K562 (cell line): ENCODE results near the gene THOC5. TPM values are rescaled to one million over a fixed set of nuclear protein-coding genes. Genes with fewer than 3 reads are reported as not detected.

Source experiments
- MEIS2 ChIP-seq: fragments of 450-650 bp; IDR thresholded peaks from 2 replicates; pipeline ENCODE4 v1.6.1; 2014; ENCODE audit warnings: mild to moderate bottlenecking; ENCODE audit not compliant: partially characterized antibody
- RNF2 ChIP-seq: sonication (generic); IDR thresholded peaks from 2 replicates; pipeline ENCODE4 v1.6.1; 2016
- TEAD4 ChIP-seq, 2 experiments: sonication (generic) in 1 of 2; formaldehyde crosslinking in 1 of 2; IDR thresholded peaks; 2 replicates each; pipeline versions ENCODE4 v1.6.1 to v1.8.0; 2012 to 2022; ENCODE audit warnings: borderline replicate concordance in 1 of 2, inconsistent platforms in 1 of 2, low read length in 1 of 2, mild to moderate bottlenecking in 1 of 2, missing genetic modification reagents in 1 of 2
- polyA plus RNA-seq, 8 experiments: library from polyadenylated mRNA; depleted of rRNA in 4 of 8; stranded (reverse) in 5 of 8; unstranded in 3 of 8; fragments of >200 nt; fragmentation: Nextera tagmentation in 2 of 8; fragmentation: Illumina TruSeq in 1 of 8; extraction: Ambion mirVana in 2 of 8; extraction: Trizol in 1 of 8; gene quantifications; 2 replicates each; pipeline versions ENCODE4 v1.2.1 to v1.2.3, GENCODE V29; 2011 to 2014; ENCODE audit warnings: inconsistent platforms in 1 of 8, missing spikeins in 1 of 8
- total RNA-seq, 7 experiments: library from RNA; depleted of rRNA in 6 of 7; stranded (reverse); fragments of >200 nt in 6 of 7; fragmentation: Illumina TruSeq in 2 of 7; extraction: Trizol in 2 of 7; gene quantifications; 2 replicates each; pipeline versions ENCODE4 v1.2.1 to v1.2.3, GENCODE V29; 2011 to 2021; ENCODE audit warnings: low replicate concordance in 1 of 7
- TF ChIP-seq, protein P1 (sequence below): fragments of 450-650 bp; IDR thresholded peaks from 2 replicates; pipeline ENCODE4 v1.6.1; 2016; ENCODE audit warnings: mild to moderate bottlenecking, moderate library complexity
- TF ChIP-seq, protein P2 (sequence below): sonication (generic); formaldehyde crosslinking; IDR thresholded peaks from 2 replicates; pipeline ENCODE4 v1.8.0; 2023; ENCODE audit warnings: mild to moderate bottlenecking, missing genetic modification reagents
- TF ChIP-seq, protein P3 (sequence below): sonication (generic); formaldehyde crosslinking; IDR thresholded peaks from 2 replicates; pipeline ENCODE4 v1.8.1; 2023; ENCODE audit warnings: mild to moderate bottlenecking, missing genetic modification reagents

The THOC5 gene
- total and polyA plus RNA-seq, 9 of the 15 experiments (the other 6 are each of a cell fraction or from before 2014, with no cell fraction given) = 45.3 to 96.5 (median 51.4) TPM

DNA sequence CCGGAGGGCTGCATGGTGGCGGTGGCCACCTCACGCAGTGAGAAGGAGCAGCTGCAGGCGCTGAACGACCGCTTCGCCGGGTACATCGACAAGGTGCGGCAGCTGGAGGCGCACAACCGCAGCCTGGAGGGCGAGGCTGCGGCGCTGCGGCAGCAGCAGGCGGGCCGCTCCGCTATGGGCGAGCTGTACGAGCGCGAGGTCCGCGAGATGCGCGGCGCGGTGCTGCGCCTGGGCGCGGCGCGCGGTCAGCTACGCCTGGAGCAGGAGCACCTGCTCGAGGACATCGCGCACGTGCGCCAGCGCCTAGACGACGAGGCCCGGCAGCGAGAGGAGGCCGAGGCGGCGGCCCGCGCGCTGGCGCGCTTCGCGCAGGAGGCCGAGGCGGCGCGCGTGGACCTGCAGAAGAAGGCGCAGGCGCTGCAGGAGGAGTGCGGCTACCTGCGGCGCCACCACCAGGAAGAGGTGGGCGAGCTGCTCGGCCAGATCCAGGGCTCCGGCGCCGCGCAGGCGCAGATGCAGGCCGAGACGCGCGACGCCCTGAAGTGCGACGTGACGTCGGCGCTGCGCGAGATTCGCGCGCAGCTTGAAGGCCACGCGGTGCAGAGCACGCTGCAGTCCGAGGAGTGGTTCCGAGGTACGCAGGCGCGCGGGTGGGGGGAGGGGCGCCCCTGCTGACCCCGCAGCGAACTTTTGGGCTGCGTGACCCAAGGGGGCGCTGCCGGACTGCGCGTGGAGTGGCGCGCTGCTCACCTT is 72.9 kb downstream of the THOC5 start (continued):
- TF ChIP-seq, protein P1, sequence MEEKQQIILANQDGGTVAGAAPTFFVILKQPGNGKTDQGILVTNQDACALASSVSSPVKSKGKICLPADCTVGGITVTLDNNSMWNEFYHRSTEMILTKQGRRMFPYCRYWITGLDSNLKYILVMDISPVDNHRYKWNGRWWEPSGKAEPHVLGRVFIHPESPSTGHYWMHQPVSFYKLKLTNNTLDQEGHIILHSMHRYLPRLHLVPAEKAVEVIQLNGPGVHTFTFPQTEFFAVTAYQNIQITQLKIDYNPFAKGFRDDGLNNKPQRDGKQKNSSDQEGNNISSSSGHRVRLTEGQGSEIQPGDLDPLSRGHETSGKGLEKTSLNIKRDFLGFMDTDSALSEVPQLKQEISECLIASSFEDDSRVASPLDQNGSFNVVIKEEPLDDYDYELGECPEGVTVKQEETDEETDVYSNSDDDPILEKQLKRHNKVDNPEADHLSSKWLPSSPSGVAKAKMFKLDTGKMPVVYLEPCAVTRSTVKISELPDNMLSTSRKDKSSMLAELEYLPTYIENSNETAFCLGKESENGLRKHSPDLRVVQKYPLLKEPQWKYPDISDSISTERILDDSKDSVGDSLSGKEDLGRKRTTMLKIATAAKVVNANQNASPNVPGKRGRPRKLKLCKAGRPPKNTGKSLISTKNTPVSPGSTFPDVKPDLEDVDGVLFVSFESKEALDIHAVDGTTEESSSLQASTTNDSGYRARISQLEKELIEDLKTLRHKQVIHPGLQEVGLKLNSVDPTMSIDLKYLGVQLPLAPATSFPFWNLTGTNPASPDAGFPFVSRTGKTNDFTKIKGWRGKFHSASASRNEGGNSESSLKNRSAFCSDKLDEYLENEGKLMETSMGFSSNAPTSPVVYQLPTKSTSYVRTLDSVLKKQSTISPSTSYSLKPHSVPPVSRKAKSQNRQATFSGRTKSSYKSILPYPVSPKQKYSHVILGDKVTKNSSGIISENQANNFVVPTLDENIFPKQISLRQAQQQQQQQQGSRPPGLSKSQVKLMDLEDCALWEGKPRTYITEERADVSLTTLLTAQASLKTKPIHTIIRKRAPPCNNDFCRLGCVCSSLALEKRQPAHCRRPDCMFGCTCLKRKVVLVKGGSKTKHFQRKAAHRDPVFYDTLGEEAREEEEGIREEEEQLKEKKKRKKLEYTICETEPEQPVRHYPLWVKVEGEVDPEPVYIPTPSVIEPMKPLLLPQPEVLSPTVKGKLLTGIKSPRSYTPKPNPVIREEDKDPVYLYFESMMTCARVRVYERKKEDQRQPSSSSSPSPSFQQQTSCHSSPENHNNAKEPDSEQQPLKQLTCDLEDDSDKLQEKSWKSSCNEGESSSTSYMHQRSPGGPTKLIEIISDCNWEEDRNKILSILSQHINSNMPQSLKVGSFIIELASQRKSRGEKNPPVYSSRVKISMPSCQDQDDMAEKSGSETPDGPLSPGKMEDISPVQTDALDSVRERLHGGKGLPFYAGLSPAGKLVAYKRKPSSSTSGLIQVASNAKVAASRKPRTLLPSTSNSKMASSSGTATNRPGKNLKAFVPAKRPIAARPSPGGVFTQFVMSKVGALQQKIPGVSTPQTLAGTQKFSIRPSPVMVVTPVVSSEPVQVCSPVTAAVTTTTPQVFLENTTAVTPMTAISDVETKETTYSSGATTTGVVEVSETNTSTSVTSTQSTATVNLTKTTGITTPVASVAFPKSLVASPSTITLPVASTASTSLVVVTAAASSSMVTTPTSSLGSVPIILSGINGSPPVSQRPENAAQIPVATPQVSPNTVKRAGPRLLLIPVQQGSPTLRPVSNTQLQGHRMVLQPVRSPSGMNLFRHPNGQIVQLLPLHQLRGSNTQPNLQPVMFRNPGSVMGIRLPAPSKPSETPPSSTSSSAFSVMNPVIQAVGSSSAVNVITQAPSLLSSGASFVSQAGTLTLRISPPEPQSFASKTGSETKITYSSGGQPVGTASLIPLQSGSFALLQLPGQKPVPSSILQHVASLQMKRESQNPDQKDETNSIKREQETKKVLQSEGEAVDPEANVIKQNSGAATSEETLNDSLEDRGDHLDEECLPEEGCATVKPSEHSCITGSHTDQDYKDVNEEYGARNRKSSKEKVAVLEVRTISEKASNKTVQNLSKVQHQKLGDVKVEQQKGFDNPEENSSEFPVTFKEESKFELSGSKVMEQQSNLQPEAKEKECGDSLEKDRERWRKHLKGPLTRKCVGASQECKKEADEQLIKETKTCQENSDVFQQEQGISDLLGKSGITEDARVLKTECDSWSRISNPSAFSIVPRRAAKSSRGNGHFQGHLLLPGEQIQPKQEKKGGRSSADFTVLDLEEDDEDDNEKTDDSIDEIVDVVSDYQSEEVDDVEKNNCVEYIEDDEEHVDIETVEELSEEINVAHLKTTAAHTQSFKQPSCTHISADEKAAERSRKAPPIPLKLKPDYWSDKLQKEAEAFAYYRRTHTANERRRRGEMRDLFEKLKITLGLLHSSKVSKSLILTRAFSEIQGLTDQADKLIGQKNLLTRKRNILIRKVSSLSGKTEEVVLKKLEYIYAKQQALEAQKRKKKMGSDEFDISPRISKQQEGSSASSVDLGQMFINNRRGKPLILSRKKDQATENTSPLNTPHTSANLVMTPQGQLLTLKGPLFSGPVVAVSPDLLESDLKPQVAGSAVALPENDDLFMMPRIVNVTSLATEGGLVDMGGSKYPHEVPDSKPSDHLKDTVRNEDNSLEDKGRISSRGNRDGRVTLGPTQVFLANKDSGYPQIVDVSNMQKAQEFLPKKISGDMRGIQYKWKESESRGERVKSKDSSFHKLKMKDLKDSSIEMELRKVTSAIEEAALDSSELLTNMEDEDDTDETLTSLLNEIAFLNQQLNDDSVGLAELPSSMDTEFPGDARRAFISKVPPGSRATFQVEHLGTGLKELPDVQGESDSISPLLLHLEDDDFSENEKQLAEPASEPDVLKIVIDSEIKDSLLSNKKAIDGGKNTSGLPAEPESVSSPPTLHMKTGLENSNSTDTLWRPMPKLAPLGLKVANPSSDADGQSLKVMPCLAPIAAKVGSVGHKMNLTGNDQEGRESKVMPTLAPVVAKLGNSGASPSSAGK = peak; percentile 83
- TF ChIP-seq TEAD4 (IDR thresholded peaks at IDR 0.05; ENCODE audit: low read length) (no peak), TEAD4 (CRISPR knock-in tag; IDR thresholded peaks at IDR 0.05; ENCODE audit: borderline replicate concordance) (peak; percentile 44; the same call in 1 of the 2 replicates), RNF2 (peak; percentile 77), MEIS2 (peak; percentile 79)
- TF ChIP-seq, protein P2, sequence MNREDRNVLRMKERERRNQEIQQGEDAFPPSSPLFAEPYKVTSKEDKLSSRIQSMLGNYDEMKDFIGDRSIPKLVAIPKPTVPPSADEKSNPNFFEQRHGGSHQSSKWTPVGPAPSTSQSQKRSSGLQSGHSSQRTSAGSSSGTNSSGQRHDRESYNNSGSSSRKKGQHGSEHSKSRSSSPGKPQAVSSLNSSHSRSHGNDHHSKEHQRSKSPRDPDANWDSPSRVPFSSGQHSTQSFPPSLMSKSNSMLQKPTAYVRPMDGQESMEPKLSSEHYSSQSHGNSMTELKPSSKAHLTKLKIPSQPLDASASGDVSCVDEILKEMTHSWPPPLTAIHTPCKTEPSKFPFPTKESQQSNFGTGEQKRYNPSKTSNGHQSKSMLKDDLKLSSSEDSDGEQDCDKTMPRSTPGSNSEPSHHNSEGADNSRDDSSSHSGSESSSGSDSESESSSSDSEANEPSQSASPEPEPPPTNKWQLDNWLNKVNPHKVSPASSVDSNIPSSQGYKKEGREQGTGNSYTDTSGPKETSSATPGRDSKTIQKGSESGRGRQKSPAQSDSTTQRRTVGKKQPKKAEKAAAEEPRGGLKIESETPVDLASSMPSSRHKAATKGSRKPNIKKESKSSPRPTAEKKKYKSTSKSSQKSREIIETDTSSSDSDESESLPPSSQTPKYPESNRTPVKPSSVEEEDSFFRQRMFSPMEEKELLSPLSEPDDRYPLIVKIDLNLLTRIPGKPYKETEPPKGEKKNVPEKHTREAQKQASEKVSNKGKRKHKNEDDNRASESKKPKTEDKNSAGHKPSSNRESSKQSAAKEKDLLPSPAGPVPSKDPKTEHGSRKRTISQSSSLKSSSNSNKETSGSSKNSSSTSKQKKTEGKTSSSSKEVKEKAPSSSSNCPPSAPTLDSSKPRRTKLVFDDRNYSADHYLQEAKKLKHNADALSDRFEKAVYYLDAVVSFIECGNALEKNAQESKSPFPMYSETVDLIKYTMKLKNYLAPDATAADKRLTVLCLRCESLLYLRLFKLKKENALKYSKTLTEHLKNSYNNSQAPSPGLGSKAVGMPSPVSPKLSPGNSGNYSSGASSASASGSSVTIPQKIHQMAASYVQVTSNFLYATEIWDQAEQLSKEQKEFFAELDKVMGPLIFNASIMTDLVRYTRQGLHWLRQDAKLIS (CRISPR knock-in tag) = peak; percentile 82; the same call in 1 of the 2 replicates
- TF ChIP-seq, protein P3, sequence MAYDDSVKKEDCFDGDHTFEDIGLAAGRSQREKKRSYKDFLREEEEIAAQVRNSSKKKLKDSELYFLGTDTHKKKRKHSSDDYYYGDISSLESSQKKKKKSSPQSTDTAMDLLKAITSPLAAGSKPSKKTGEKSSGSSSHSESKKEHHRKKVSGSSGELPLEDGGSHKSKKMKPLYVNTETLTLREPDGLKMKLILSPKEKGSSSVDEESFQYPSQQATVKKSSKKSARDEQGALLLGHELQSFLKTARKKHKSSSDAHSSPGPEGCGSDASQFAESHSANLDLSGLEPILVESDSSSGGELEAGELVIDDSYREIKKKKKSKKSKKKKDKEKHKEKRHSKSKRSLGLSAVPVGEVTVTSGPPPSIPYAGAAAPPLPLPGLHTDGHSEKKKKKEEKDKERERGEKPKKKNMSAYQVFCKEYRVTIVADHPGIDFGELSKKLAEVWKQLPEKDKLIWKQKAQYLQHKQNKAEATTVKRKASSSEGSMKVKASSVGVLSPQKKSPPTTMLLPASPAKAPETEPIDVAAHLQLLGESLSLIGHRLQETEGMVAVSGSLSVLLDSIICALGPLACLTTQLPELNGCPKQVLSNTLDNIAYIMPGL (CRISPR knock-in tag) = peak; percentile 91
